HG03342 (cell line): ENCODE results near the gene ZNF407.

Experiments used
- ATAC-seq: cut with Tn5 transposase; IDR thresholded peaks from one replicate; pipeline ENCODE4 v1.9.1; 2021; ENCODE audit warnings: mild to moderate bottlenecking, moderate library complexity; ENCODE audit not compliant: unreplicated experiment

The ZNF407 gene

DNA sequence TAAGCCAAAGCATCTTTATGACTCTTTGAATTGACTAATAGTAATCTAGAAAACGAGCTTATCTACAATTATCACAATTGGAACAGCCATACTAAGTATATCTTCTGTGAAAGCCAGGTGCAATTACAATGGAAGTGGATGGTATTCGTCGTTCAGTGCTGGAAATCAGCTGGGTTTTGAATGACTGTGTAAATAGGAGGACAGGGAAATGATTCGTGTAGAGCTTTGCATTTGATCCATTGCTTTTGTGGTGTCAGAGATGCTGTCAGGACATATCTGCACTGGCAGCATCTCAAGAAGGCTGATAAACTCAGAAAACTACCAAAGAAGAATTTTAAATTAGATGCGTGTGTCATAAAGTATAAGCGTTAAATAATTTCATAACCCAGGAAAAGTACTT is 187.1 kb downstream of the ZNF407 start:
- no peak for ATAC-seq

DNA sequence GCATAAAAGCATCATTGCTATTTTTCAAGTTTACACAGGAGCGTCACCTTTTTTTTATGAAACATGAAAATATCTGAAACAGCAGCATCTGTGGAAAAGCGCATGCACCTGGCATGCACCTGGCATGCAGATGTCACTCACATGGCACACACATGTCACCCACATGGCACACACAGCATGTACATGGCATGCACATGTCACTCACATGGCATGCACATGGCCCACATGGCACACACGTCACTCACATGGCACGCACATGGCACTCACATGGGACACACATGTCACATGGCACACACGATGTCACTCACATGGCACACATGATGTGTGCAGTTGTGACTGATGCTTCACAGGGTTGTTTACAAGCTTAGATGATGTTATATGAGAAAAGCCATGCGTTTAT is 188.0 kb downstream of the ZNF407 start:
- ATAC-seq = no peak

DNA sequence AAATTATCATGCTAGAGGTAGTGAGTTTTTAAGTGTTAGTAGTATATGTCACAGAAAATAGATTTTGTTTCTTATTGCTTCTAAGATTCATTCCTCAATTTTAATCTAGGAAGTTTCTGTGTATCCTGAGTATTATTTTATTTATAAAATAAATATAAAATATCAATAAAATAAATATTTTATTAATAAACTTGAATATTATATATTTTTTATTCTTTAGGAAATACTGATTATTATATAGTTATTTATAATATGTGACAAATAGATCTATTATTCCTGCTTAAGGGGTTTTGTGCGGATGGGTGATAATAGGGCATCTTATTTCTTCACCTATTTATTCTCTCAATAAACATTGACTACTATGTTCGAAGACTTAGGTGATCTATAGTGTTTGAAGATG is 191.0 kb downstream of the ZNF407 start:
- no peak for ATAC-seq

DNA sequence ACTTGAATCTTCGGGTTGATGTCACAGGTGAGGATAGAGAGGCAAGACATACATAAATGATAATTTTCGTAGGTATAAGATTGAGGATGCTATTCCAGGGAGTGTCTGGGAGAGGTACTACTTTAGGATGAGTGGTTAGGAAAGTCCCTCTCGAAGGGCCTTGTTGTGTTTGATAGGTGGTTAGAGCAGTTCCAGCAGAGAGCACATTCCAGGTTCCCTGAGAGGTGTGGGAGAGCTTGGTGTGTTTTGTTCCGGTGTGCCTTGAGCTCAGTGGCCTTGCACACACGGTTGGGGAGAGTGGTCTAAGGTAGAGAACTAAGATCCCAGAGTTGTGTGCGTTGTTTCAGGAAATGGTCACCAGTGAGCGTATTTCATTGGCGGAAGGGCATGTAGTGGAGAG is 191.4 kb downstream of the ZNF407 start:
- no peak for ATAC-seq

DNA sequence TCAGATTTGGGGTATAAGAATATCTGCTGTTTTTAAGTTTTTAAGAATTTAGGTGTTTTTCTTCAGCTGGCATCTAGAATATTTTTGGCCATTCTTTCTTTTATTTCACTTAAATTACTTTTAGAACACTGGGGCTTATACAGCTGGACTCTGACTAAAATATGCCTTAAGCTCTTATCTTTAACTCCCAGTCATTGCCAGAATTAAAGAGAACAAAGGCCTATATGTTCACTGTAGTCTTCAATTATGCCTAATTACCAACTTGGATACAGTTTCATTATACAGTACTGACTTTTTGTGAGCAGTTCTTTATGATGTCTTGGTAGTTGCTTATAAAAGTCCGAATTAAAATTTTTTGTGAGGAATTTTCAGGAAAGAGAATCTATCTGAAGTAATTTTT is 192.8 kb downstream of the ZNF407 start:
- no peak for ATAC-seq

GRCh38 chr18:74791501-74792194 is 194.0 kb downstream of the ZNF407 start:
- ATAC-seq = no peak

DNA sequence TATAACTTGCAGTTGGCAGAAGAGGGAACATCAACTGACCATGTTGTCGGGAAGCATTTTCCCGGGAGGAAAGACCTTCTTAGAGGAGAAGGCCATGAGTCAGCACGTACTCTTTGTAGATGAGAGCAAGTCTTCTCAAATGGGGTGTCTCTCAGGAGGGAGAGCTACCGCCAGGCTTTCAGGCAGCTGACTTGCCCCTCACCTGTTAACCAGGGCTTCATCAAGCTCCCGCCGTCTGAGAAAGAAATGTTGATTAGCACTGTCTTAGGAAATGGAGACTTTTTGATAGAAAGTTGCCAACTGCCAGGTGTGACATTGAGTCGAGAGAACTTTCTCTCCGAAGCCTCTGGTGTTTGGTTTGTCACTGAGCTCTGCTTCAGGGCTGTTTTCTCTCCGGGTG is 196.1 kb downstream of the ZNF407 start:
- ATAC-seq = no peak

DNA sequence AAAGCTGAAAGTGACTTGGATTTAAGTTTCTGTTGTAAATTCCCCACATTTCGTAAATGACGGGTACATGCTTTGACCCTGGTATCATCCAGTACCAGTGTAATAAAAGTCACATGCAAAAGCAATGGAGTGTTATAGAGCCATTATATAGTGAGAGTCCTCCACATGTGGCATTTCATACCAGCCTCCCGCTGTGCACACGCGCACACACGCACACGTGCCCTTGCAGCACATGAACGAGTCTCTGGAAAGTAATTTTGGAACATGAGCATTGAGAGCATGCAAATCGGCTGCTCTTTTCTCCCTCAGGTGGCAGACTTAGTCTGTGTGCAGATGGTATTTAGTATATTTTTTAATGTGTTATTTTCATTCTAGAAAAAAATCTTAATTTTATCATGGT is 198.1 kb downstream of the ZNF407 start:
- ATAC-seq = no peak

DNA sequence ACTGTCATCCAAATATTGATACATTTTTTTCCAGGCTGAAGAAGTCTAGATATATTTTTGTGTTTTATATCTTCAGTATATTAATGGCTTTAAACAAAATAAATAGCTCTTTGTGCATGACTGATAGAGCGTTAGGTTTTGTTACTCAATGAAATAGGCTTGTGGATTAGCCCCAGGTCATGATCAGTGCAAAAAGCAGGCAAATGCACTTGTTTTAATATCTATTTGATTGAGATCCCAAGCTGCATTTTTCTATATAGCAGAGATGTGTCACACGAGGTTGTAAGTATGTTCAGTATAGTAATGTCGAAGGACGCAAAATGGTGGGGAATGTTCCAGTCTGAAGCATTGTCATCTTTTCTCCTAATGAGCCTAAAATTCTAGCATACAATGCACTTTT is 198.5 kb downstream of the ZNF407 start:
- ATAC-seq = no peak

GRCh38 chr18:74796841-74797576 is 199.3 kb downstream of the ZNF407 start:
- peak; percentile 99 for ATAC-seq

DNA sequence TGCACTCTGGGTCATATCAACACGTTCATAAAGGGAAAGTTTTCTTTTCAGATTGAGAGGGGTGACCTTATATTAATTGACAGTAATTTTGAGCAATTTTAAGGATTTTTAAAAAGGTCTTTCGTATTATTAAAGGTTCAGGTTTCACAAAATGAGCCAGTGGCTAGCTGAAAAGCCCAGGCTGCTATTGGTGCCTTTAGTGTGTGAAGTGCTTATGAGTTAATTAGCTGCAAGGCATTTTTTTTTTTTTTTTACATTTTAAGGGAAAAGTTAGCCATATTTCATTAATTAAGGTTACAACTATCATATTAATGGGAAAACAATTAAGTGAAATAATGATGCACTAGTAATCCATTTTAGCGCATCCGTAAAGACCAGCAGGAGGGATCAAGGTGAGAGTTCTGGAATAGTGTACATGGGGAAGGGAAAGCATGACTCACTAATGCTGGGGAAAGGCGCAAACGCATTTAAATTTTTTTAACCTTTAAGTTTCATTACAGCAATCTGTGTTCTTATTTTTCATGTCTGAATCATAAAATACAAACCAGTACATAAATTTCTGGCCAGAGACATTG is 200.0 kb downstream of the ZNF407 start:
- ATAC-seq = peak; percentile 26

- ATAC-seq = no peak
Observed at GRCh38 chr18:74799542-74799941, 201.9 kb downstream of the ZNF407 start.

- no peak for ATAC-seq
Observed at GRCh38 chr18:74800098-74800497, 202.4 kb downstream of the ZNF407 start.

GRCh38 chr18:74803117-74803516 is 205.4 kb downstream of the ZNF407 start:
- ATAC-seq = no peak

GRCh38 chr18:74803769-74804168 is 206.1 kb downstream of the ZNF407 start:
- no peak for ATAC-seq

DNA sequence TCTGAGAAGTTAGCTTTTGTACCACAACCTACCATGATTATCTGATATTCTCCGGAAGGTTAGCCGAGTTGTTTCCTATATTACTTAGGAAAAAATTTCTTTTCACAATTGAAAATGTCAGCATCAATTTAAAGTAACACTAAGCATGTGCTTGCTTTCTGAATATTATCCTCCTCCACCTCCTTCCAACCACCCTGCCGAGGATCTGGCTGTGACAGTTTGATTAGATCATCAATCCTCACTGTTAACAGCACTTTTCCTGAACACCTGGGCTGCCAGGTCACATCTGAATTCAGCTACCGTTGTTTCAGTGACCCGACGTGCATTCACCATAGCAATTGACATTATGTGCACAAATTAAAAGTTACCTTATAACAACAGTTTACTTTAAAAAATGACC is 207.0 kb downstream of the ZNF407 start:
- ATAC-seq = no peak

DNA sequence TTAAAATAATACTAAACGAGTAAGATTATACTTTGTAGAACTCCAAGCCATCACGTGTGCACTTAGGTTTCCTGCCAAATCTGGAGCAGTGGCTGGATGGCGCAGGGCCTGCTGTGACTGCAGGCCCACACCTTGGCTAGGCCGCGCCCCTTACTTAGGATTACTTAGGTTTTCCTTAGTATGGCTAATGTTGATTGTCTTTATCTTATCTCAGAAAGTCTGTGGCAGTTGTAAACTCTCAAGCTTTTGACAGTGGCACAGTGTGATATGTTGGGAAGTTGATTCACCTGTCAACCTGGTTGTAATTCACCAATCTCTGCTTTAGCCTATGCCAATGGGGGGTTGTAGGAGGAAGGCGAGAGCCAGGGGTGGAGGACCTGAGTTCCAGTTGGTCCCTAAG is 208.4 kb downstream of the ZNF407 start:
- no peak for ATAC-seq

- peak; percentile 97 for ATAC-seq
Observed at GRCh38 chr18:74806700-74807416, 209.2 kb downstream of the ZNF407 start.

DNA sequence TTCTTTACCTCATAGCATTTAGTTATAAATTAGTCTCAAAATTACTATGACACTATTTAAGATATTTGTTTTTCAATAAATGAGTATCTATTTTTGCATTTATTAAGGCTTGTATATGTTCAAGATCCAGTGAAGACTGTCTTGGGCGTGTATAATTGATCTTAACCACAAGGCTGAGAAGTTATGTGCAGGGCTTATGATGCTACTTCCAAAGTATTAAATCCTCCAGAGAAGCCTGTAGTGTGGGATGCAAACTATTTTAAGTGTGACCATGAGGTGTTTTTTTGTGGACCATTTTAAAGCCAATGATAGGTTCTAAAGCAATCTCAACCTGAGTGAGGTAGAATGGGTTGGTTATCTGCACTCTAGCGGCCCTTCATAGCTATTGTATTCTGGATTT is 219.9 kb downstream of the ZNF407 start:
- no peak for ATAC-seq

DNA sequence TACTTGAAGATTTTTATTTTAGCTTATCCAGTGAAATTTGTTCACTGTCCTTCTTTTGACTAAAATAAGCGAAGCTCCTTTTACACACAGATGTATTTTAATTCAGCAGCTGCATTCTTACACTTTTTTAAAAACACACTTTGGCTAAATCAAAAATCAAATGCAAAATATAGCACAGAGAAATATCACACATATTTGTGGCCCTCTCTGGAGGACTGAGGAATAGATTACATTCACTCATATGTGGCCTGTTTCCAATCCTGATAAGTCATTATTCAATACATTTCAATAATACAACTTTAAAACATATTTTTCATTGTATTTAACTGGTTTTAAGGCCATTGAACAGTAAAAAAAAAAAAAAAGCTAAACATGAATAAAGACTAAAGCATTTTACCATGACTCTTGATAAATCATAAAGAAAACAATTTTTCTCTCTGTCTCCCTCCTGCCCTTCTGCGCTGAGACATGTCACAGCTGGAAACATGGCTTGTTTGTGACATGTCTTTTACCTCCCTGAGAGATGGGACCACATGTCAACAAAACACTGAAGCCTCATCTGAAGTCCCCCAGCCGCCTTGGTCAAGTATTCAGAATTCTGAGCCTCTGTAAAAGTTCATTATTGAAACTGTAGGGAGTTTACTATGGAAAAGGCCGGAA is 221.0 kb downstream of the ZNF407 start:
- ATAC-seq = no peak

- ATAC-seq = peak; percentile 90
Observed at GRCh38 chr18:74819433-74820059, 221.9 kb downstream of the ZNF407 start.
